Progenitor cell of endocrine pancreas (in vitro differentiated cells): ENCODE results near the gene PGLYRP3. TPM values are rescaled to one million over a fixed set of nuclear protein-coding genes. Genes with fewer than 3 reads are reported as not detected.

Experiments used
- DNase-seq: peaks from one replicate; pipeline ENCODE4 v3.0.0; 2021; ENCODE audit warnings: low spot score; ENCODE audit not compliant: unreplicated experiment
- H3K27ac Mint-ChIP-seq: 2 replicates; pipeline ENCODE4 v1.8.0; 2021; ENCODE audit warnings: mild to moderate bottlenecking, moderate library complexity, mixed read lengths
- H3K27me3 Mint-ChIP-seq: 2 replicates; pipeline ENCODE4 v1.8.0; 2021; ENCODE audit warnings: mixed read lengths
- H3K36me3 Mint-ChIP-seq: 2 replicates; pipeline ENCODE4 v1.8.0; 2022; ENCODE audit warnings: mixed read lengths; ENCODE audit not compliant: insufficient read depth
- H3K4me1 Mint-ChIP-seq: 2 replicates; pipeline ENCODE4 v1.8.0; 2021; ENCODE audit warnings: low read depth, mixed read lengths
- H3K4me3 Mint-ChIP-seq: 2 replicates; pipeline ENCODE4 v1.8.0; 2021; ENCODE audit warnings: low read depth, mild to moderate bottlenecking, moderate library complexity, mixed read lengths
- H3K9me3 Mint-ChIP-seq: 2 replicates; pipeline ENCODE4 v1.8.0; 2021; ENCODE audit warnings: low read depth, mixed read lengths
- total RNA-seq: library from RNA; stranded (reverse); gene quantifications from 2 replicates; pipeline ENCODE4 v1.2.1, GENCODE V29; 2021
- TF ChIP-seq, protein P1 (sequence below): fragments of 200-600 bp; sonication (generic); IDR thresholded peaks from one replicate; pipeline ENCODE4 v1.5.0; 2021; ENCODE audit warnings: antibody characterized with exemption, mild to moderate bottlenecking; ENCODE audit not compliant: unreplicated experiment

The PGLYRP3 gene
- total RNA-seq, 1 donor from 2014 or later = not detected

- Mint-ChIP-seq H3K4me3 (no peak overlapping the region), H3K27ac (no peak overlapping the region), H3K4me1 (no peaks in the 10 kb centered on the region), H3K36me3 (no peaks in the 10 kb centered on the region), H3K27me3 (peaks cover 16% of the 10 kb centered on the region), H3K9me3 (no peaks in the 10 kb centered on the region)
- TF ChIP-seq, protein P1, sequence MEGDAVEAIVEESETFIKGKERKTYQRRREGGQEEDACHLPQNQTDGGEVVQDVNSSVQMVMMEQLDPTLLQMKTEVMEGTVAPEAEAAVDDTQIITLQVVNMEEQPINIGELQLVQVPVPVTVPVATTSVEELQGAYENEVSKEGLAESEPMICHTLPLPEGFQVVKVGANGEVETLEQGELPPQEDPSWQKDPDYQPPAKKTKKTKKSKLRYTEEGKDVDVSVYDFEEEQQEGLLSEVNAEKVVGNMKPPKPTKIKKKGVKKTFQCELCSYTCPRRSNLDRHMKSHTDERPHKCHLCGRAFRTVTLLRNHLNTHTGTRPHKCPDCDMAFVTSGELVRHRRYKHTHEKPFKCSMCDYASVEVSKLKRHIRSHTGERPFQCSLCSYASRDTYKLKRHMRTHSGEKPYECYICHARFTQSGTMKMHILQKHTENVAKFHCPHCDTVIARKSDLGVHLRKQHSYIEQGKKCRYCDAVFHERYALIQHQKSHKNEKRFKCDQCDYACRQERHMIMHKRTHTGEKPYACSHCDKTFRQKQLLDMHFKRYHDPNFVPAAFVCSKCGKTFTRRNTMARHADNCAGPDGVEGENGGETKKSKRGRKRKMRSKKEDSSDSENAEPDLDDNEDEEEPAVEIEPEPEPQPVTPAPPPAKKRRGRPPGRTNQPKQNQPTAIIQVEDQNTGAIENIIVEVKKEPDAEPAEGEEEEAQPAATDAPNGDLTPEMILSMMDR = no peak
- no peak for DNase-seq
Observed at GRCh38 chr1:153292740-153293479, 19.8 kb downstream of the PGLYRP3 start.

GRCh38 chr1:153292185-153292584 is 20.6 kb downstream of the PGLYRP3 start:
- H3K36me3 Mint-ChIP-seq = no peaks in the 10 kb centered on the region
- DNase-seq = no peak
- no peaks in the 10 kb centered on the region for H3K4me1 Mint-ChIP-seq
- no peaks in the 10 kb centered on the region for H3K9me3 Mint-ChIP-seq
- H3K4me3 Mint-ChIP-seq = no peak overlapping the region
- peaks cover 16% of the 10 kb centered on the region for H3K27me3 Mint-ChIP-seq
- H3K27ac Mint-ChIP-seq = no peak overlapping the region
- TF ChIP-seq, protein P1 = no peak

DNA sequence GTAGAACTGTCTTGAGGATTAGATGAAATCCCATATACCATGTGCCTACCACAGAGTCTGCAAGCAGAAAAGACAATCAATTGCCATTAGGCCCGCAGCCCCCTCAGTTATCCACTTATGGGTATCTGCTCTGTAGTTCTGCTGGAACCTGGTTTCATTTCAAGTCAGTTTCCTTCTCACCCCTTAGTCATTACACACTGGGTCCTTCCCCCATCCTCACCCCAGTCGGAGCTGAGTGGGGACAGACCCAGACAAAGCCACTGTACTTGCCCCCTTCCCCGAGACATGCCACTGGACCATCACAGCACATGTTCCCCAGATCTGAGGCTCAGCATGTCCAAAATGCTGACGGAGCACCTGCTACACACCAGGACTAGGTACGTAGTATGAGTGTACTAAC is 21.2 kb downstream of the PGLYRP3 start:
- Mint-ChIP-seq H3K4me3 (no peak overlapping the region), H3K4me1 (no peaks in the 10 kb centered on the region), H3K27ac (no peak overlapping the region), H3K36me3 (no peaks in the 10 kb centered on the region), H3K9me3 (no peaks in the 10 kb centered on the region), H3K27me3 (peaks cover 14% of the 10 kb centered on the region)
- TF ChIP-seq, protein P1 = no peak
- no peak for DNase-seq

- no peaks in the 10 kb centered on the region for H3K9me3 Mint-ChIP-seq
- H3K27me3 Mint-ChIP-seq = peaks cover 12% of the 10 kb centered on the region
- TF ChIP-seq, protein P1 = peak; percentile 44
- H3K27ac Mint-ChIP-seq = no peak overlapping the region
- H3K4me1 Mint-ChIP-seq = no peaks in the 10 kb centered on the region
- H3K4me3 Mint-ChIP-seq = no peak overlapping the region
- DNase-seq = no peak
- no peaks in the 10 kb centered on the region for H3K36me3 Mint-ChIP-seq
Observed at GRCh38 chr1:153288634-153289275, 24.0 kb downstream of the PGLYRP3 start.

- Mint-ChIP-seq H3K27ac (no peak overlapping the region), H3K4me3 (no peak overlapping the region), H3K27me3 (peaks cover 31% of the 10 kb centered on the region), H3K36me3 (no peaks in the 10 kb centered on the region), H3K9me3 (no peaks in the 10 kb centered on the region), H3K4me1 (no peaks in the 10 kb centered on the region)
- TF ChIP-seq, protein P1 = peak; percentile 68
- DNase-seq = no peak
Observed at GRCh38 chr1:153277852-153278251, 34.9 kb downstream of the PGLYRP3 start.
